Measurements from ENCODE around the gene CHTF18.

DNA sequence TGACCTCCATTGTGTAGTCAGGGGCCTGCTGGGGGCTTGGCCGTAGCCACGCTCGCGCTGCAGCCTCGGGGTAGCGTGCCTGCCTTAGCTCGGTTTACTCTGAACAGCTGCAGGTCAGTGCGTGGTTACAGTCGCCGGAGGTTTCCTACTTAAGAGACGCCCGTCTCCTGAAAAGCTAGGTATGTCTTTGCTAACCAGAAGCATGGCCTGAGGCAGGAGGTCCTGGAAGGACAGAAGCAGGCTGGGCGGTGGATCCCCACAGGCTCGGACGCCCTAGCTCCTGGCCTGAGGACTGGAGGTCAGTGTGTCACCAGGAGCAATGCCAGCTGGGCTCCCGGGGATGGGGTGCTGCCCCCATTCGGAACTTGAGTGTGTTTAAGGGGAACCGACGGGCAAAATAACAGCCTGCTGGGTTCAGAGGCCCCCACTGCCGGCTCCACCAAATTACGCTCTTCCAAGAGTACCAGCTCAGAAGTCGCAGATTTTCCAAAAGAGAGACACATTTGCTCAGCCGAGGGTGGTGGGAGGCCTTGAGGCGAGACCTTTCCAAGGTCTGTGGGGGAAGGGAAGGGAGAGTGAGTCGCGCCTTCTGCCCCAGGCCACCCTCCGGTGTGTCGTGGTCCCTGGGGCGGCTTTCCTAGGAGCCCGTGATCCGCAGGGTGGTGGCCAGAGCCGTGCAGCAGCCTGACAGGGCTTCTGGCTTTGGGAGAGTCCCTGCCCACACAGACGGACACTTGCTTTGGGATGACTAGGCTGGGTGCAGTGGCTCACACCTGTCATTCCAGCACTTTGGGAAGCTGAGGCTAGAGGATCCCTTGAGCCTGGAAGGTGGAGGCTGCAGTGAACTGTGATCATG is 16.0 kb downstream of the CHTF18 start:
- TF ChIP-seq POLR2A (IDR thresholded peaks at IDR 0.05; ENCODE audit: low read depth, low read length) = no peak
- TF ChIP-seq, protein P1, sequence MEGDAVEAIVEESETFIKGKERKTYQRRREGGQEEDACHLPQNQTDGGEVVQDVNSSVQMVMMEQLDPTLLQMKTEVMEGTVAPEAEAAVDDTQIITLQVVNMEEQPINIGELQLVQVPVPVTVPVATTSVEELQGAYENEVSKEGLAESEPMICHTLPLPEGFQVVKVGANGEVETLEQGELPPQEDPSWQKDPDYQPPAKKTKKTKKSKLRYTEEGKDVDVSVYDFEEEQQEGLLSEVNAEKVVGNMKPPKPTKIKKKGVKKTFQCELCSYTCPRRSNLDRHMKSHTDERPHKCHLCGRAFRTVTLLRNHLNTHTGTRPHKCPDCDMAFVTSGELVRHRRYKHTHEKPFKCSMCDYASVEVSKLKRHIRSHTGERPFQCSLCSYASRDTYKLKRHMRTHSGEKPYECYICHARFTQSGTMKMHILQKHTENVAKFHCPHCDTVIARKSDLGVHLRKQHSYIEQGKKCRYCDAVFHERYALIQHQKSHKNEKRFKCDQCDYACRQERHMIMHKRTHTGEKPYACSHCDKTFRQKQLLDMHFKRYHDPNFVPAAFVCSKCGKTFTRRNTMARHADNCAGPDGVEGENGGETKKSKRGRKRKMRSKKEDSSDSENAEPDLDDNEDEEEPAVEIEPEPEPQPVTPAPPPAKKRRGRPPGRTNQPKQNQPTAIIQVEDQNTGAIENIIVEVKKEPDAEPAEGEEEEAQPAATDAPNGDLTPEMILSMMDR (IDR thresholded peaks at IDR 0.05; ENCODE audit: extremely low read depth in 1 of 2, insufficient read depth in 1 of 2, low read depth in 1 of 2, low read length in 2 of 2) = no peak
- no peak for TF ChIP-seq POLR2AphosphoS5 (IDR thresholded peaks at IDR 0.05; ENCODE audit: insufficient read depth, low read depth, low read length)
- TF ChIP-seq EZH2 (IDR thresholded peaks at IDR 0.05; ENCODE audit: borderline replicate concordance, low read depth, low read length, severe bottlenecking) = no peak
- TF ChIP-seq, protein P2, sequence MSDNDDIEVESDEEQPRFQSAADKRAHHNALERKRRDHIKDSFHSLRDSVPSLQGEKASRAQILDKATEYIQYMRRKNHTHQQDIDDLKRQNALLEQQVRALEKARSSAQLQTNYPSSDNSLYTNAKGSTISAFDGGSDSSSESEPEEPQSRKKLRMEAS (IDR thresholded peaks at IDR 0.05; ENCODE audit: insufficient read depth, insufficient read length) = no peak
- TF ChIP-seq JUN (IDR thresholded peaks at IDR 0.05; ENCODE audit: borderline replicate concordance, insufficient read depth, insufficient read length, low read depth) = no peak

Measured in endothelial cell of umbilical vein (primary cell).